Endothelial cell of umbilical vein (primary cell): ENCODE results near the gene PIK3C2G. TPM values are rescaled to one million over a fixed set of nuclear protein-coding genes. Genes with fewer than 3 reads are reported as not detected.

Source experiments
- BruUV-seq: library from RNA; stranded (reverse); fragments of 400-500 nt; replicated peaks from 2 replicates; lab custom pipeline; 2021; lab: Mats Ljungman, UMichigan
- CTCF ChIA-PET: fragments of 300-600, 350-600 bp; sonication (Branson Sonifier 250); formaldehyde crosslinking; loops from one replicate; lab custom pipeline; 2021; ENCODE audit warnings: antibody characterized with exemption, inconsistent platforms; lab: Charles Lee
- POLR2A ChIA-PET: fragments of 300-600, 350-600 bp; sonication (Branson Sonifier 250); formaldehyde crosslinking; loops from one replicate; lab custom pipeline; 2021; ENCODE audit warnings: antibody characterized with exemption, inconsistent platforms; lab: Charles Lee
- DNase-seq: peaks from one replicate; pipeline ENCODE4 v3.0.0-alpha.2; 2011; ENCODE audit warnings: low read depth, low spot score
- FAIRE-seq: peaks from 2 replicates; lab custom pipeline; 2011; peaks lifted over from hg19 to GRCh38; lab: Jason Lieb, UNC
- H2AFZ ChIP-seq: 2 replicates; pipeline ENCODE4 v1.6.0; 2012; ENCODE audit warnings: low read depth, low read length, control low read depth, inconsistent platforms
- H3K27ac ChIP-seq: 2 replicates; pipeline ENCODE4 v1.5.1; 2011; ENCODE audit warnings: low read depth, mild to moderate bottlenecking, control low read depth, low read length, moderate library complexity; ENCODE audit not compliant: insufficient read depth
- H3K27me3 ChIP-seq, 2 experiments: 2 replicates each; pipeline versions ENCODE4 v1.6.0 to v1.6.1; 2011; ENCODE audit warnings: low read length in 2 of 2, mixed read lengths in 1 of 2; ENCODE audit not compliant: control insufficient read depth in 2 of 2, insufficient read depth in 2 of 2
- H3K36me3 ChIP-seq, 2 experiments: 2 replicates in 1 of 2; 3 replicates in 1 of 2; pipeline ENCODE4 v1.5.1; 2011; ENCODE audit warnings: low read length in 2 of 2, mild to moderate bottlenecking in 1 of 2, moderate library complexity in 1 of 2; ENCODE audit not compliant: control insufficient read depth in 2 of 2, insufficient read depth in 2 of 2; ENCODE audit errors: extremely low read depth in 1 of 2
- H3K4me1 ChIP-seq: 3 replicates; pipeline ENCODE4 v1.5.1; 2011; ENCODE audit warnings: mild to moderate bottlenecking, low read length; ENCODE audit not compliant: control insufficient read depth, insufficient read depth; ENCODE audit errors: extremely low read depth
- H3K4me2 ChIP-seq: 2 replicates; pipeline ENCODE4 v1.6.1; 2011; ENCODE audit warnings: low read length, control low read depth, mixed read lengths; ENCODE audit not compliant: insufficient read depth
- H3K4me3 ChIP-seq, 3 experiments: fragments of 200-600 bp in 1 of 3; sonication (generic), shearing (Covaris generic) in 1 of 3; replicated peaks in 1 of 3; 2 replicates each; pipeline ENCODE4 v1.5.1; 2011 to 2016; ENCODE audit warnings: control low read depth in 3 of 3, low read length in 3 of 3, mild to moderate bottlenecking in 2 of 3, inconsistent platforms in 1 of 3, low read depth in 1 of 3, moderate library complexity in 1 of 3; ENCODE audit not compliant: insufficient read depth in 1 of 3
- H3K79me2 ChIP-seq: 2 replicates; pipeline ENCODE4 v1.6.0; 2012; ENCODE audit warnings: low read length, inconsistent platforms; ENCODE audit not compliant: control insufficient read depth, insufficient read depth
- H3K9ac ChIP-seq: replicated peaks from 2 replicates; pipeline ENCODE3; 2011; ENCODE audit warnings: low read length, control low read depth; ENCODE audit not compliant: insufficient read depth; ENCODE audit errors: extremely low read depth
- H3K9me1 ChIP-seq: replicated peaks from 3 replicates; pipeline ENCODE4 v1.6.0; 2011; ENCODE audit warnings: mild to moderate bottlenecking, low read length; ENCODE audit not compliant: control insufficient read depth, insufficient read depth; ENCODE audit errors: extremely low read depth
- H3K9me3 ChIP-seq: replicated peaks from 2 replicates; pipeline ENCODE4 v1.5.1; 2012; ENCODE audit warnings: low read length, inconsistent platforms; ENCODE audit not compliant: control insufficient read depth, insufficient read depth
- H4K20me1 ChIP-seq: replicated peaks from 2 replicates; pipeline ENCODE3; 2011; ENCODE audit warnings: mild to moderate bottlenecking, low read length; ENCODE audit not compliant: control insufficient read depth, insufficient read depth; ENCODE audit errors: extremely low read depth
- EZH2 ChIP-seq: IDR thresholded peaks from 2 replicates; pipeline ENCODE4 v1.6.1; 2012; ENCODE audit warnings: borderline replicate concordance, low read depth, mild to moderate bottlenecking, moderate library complexity, low read length, inconsistent platforms; ENCODE audit not compliant: severe bottlenecking
- FOS ChIP-seq: IDR thresholded peaks from 2 replicates; pipeline ENCODE4 v1.6.1; 2011; ENCODE audit warnings: mild to moderate bottlenecking, low read length, moderate library complexity, borderline replicate concordance; ENCODE audit not compliant: insufficient read depth
- GATA2 ChIP-seq: IDR thresholded peaks from 2 replicates; pipeline ENCODE4 v1.7.0; 2011; ENCODE audit warnings: low read depth, mild to moderate bottlenecking, moderate library complexity, mixed read lengths, low read length; ENCODE audit not compliant: insufficient read length, insufficient read depth
- JUN ChIP-seq: IDR thresholded peaks from 2 replicates; pipeline ENCODE4 v1.6.1; 2011; ENCODE audit warnings: borderline replicate concordance, low read depth; ENCODE audit not compliant: insufficient read length, insufficient read depth
- MYC ChIP-seq: IDR thresholded peaks from one replicate; pipeline ENCODE4 v1.6.1; 2011; ENCODE audit warnings: mild to moderate bottlenecking, low read depth, low read length
- POLR2A ChIP-seq: IDR thresholded peaks from 2 replicates; pipeline ENCODE4 v1.6.1; 2012; ENCODE audit warnings: low read depth, mild to moderate bottlenecking, control low read depth, low read length
- POLR2AphosphoS5 ChIP-seq: IDR thresholded peaks from 2 replicates; pipeline ENCODE4 v1.6.1; 2012; ENCODE audit warnings: low read depth, mild to moderate bottlenecking, control low read depth, low read length, moderate library complexity; ENCODE audit not compliant: insufficient read depth
- dilution Hi-C: fragments of 300-500 bp; cut with MboI; formaldehyde crosslinking; loops from one replicate; pipeline ENCODE4 v1.15.0; 2019; ENCODE audit warnings: low sequenced_read_pairs; ENCODE audit not compliant: extremely low pct_ligation_motif_present
- intact Hi-C: fragments of 100-400 bp; cut with micrococcal nuclease; formaldehyde crosslinking; loops from one replicate; pipeline ENCODE4 v1.10.0; 2022
- polyA plus RNA-seq, 4 experiments: library from polyadenylated mRNA; depleted of rRNA in 3 of 4; stranded (reverse) in 3 of 4; unstranded in 1 of 4; fragments of >200 nt; gene quantifications; 2 replicates each; pipeline versions ENCODE4 v1.2.1 to v1.2.3, GENCODE V29; 2011 to 2012; ENCODE audit warnings: missing spikeins in 1 of 4
- total RNA-seq: library from RNA; stranded (reverse); gene quantifications from 2 replicates; pipeline ENCODE4 v1.2.3, GENCODE V29; 2021
- TF ChIP-seq, protein P1 (sequence below): IDR thresholded peaks from 2 replicates; pipeline ENCODE4 v1.6.1; 2011; ENCODE audit not compliant: insufficient read depth, insufficient read length
- TF ChIP-seq, protein P2 (sequence below), 2 donors: IDR thresholded peaks; 1 replicate in 1 of 2; 2 replicates in 1 of 2; pipeline ENCODE4 v1.5.1; 2011; ENCODE audit warnings: low read length in 2 of 2, mild to moderate bottlenecking in 2 of 2, moderate library complexity in 2 of 2, control low read depth in 1 of 2, inconsistent platforms in 1 of 2, low read depth in 1 of 2; ENCODE audit not compliant: insufficient read depth in 1 of 2; ENCODE audit errors: extremely low read depth in 1 of 2

The PIK3C2G gene
- total and polyA plus RNA-seq, 2 donors (not counting 3 experiments of a cell fraction or from before 2014, with no cell fraction given) = not detected

DNA sequence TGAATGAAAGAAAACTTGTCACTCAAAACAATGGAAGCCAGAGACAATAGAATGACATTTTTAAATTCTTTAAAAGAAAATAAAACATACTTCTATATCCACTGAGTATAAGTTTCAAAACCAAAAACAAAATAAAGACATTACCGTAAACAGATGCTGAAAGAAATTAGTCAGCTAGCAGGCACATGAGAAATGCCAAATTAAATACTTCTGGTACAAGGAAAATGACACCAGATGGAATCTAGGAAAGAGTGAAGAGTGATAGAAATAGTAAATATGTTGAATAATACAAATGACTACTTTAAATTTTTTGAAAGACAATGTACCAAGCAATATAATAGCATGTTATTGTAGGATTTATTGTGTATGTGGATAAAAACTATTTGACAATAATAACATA is 23.8 kb downstream of the PIK3C2G start:
- intact Hi-C loops (no loop called here), dilution Hi-C loops (no loop called here)
- Histone ChIP-seq H4K20me1 (no peaks in the 10 kb centered on the region), H3K27ac (no peak overlapping the region), H3K4me2 (no peak overlapping the region), H3K9me3 (no peaks in the 10 kb centered on the region), H3K36me3 (no peaks in the 10 kb centered on the region), H3K4me1 (no peaks in the 10 kb centered on the region), H3K4me3 (no peak overlapping the region), H3K79me2 (no peaks in the 10 kb centered on the region), H2AFZ (no peak overlapping the region), H3K9ac (no peak overlapping the region), H3K27me3 (no peaks in the 10 kb centered on the region), H3K9me1 (no peaks in the 10 kb centered on the region)
- no peak for TF ChIP-seq MYC
- no peak for TF ChIP-seq GATA2
- ChIA-PET POLR2A (no interaction called here), CTCF (no interaction called here)
- FAIRE-seq (no peak), DNase-seq (no peak)
- no TSS peak for BruUV-seq

DNA sequence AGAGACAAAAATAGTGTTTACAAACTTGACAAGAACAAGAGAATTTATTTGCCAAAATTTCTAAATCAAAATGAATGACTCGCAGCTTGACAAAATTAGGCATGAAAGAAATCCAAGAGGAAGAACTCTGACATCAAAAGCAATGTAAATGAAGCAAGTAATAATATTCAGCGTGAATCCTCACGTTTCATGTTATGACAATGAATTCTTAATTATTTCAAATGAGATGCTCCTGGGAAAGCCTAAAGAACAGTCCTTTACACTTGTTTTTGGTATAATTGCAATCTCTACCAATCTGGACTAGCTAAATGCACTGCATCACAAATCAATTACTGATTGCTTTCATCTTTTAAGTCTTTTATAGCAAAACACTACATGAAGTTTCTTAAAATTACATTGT is 29.1 kb downstream of the PIK3C2G start:
- no peaks in the 10 kb centered on the region for H3K79me2 ChIP-seq
- intact Hi-C loops = no loop called here
- DNase-seq (no peak), FAIRE-seq (no peak)
- no peaks in the 10 kb centered on the region for H4K20me1 ChIP-seq
- TF ChIP-seq JUN = no peak
- TF ChIP-seq FOS = no peak
- TF ChIP-seq MYC = no peak
- TF ChIP-seq, protein P1, sequence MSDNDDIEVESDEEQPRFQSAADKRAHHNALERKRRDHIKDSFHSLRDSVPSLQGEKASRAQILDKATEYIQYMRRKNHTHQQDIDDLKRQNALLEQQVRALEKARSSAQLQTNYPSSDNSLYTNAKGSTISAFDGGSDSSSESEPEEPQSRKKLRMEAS = no peak
- TF ChIP-seq POLR2AphosphoS5 = no peak
- TF ChIP-seq, protein P2, sequence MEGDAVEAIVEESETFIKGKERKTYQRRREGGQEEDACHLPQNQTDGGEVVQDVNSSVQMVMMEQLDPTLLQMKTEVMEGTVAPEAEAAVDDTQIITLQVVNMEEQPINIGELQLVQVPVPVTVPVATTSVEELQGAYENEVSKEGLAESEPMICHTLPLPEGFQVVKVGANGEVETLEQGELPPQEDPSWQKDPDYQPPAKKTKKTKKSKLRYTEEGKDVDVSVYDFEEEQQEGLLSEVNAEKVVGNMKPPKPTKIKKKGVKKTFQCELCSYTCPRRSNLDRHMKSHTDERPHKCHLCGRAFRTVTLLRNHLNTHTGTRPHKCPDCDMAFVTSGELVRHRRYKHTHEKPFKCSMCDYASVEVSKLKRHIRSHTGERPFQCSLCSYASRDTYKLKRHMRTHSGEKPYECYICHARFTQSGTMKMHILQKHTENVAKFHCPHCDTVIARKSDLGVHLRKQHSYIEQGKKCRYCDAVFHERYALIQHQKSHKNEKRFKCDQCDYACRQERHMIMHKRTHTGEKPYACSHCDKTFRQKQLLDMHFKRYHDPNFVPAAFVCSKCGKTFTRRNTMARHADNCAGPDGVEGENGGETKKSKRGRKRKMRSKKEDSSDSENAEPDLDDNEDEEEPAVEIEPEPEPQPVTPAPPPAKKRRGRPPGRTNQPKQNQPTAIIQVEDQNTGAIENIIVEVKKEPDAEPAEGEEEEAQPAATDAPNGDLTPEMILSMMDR (IDR thresholded peaks at IDR 0.05; ENCODE audit: extremely low read depth in 1 of 2, insufficient read depth in 1 of 2, low read depth in 1 of 2, low read length in 2 of 2) = no peak
- TF ChIP-seq POLR2A = no peak
- no peak for TF ChIP-seq EZH2
- TF ChIP-seq GATA2 = no peak
- H3K9me1 ChIP-seq = no peaks in the 10 kb centered on the region
- no peak overlapping the region for H3K4me2 ChIP-seq
- H3K4me1 ChIP-seq = no peaks in the 10 kb centered on the region
- H3K4me3 ChIP-seq = no peak overlapping the region
- ChIA-PET POLR2A (no interaction called here), CTCF (interaction anchor here (1.1 kb wide), 2 partner anchors 29 to 40 kb away, joined by 3 to 4 read pairs; no protein-coding TSS in a partner anchor)
- no TSS peak for BruUV-seq
- H3K36me3 ChIP-seq = no peaks in the 10 kb centered on the region
- H2AFZ ChIP-seq = no peak overlapping the region
- no peak overlapping the region for H3K9ac ChIP-seq
- H3K27me3 ChIP-seq = no peaks in the 10 kb centered on the region
- H3K9me3 ChIP-seq = no peaks in the 10 kb centered on the region
- no peak overlapping the region for H3K27ac ChIP-seq
- dilution Hi-C loops = no loop called here
